Measurements from ENCODE around the gene TBC1D10A.

DNA sequence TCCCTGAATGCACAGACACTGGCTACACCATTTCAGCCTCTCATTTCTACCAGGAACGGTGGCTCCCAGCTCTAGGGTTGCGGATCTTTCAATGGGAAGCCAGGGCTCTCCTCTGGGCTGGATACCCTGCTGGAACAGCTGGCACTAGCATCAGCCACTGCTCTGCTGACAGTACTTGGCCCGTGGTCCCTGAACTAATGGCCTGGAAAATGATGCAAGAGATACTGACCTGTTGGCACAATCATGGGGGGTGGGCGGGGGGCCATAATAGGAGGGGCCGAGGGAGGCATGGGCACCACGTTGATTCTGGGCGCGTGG, 10.7 kb upstream of the TBC1D10A start:
- TF ChIP-seq POLR2AphosphoS5 (IDR thresholded peaks at IDR 0.05) (no peak), EP300 (IDR thresholded peaks at IDR 0.05; ENCODE audit: low read depth) (no peak), CTCF (IDR thresholded peaks at IDR 0.05) (no peak), POLR2A (IDR thresholded peaks at IDR 0.05) (no peak)
